Ishikawa (cell line): ENCODE measurements around the gene PLXDC2.

Experiments used
- CEBPB ChIP-seq: IDR thresholded peaks from 2 replicates; pipeline ENCODE4 v1.6.1; 2012
- CREB1 ChIP-seq: IDR thresholded peaks from 2 replicates; pipeline ENCODE4 v1.6.1; 2012; ENCODE audit warnings: low read depth
- EGR1 ChIP-seq: IDR thresholded peaks from 2 replicates; pipeline ENCODE4 v1.6.1; 2012
- EP300 ChIP-seq: IDR thresholded peaks from 2 replicates; pipeline ENCODE4 v1.6.1; 2012; ENCODE audit warnings: borderline replicate concordance
- FOXM1 ChIP-seq: IDR thresholded peaks from 2 replicates; pipeline ENCODE4 v1.6.1; 2012; ENCODE audit warnings: low read depth, borderline replicate concordance
- MAX ChIP-seq: IDR thresholded peaks from 2 replicates; pipeline ENCODE4 v1.6.1; 2012
- NFIC ChIP-seq: IDR thresholded peaks from 2 replicates; pipeline ENCODE4 v1.6.1; 2012
- RAD21 ChIP-seq: IDR thresholded peaks from 2 replicates; pipeline ENCODE4 v1.6.1; 2012; ENCODE audit warnings: low read depth
- TAF1 ChIP-seq: IDR thresholded peaks from 2 replicates; pipeline ENCODE4 v1.6.1; 2012; ENCODE audit warnings: low read depth, mild to moderate bottlenecking
- TCF12 ChIP-seq: IDR thresholded peaks from 2 replicates; pipeline ENCODE4 v1.6.1; 2012; ENCODE audit warnings: low read depth
- TEAD4 ChIP-seq: IDR thresholded peaks from 2 replicates; pipeline ENCODE4 v1.6.1; 2012
- USF1 ChIP-seq: IDR thresholded peaks from 2 replicates; pipeline ENCODE4 v1.6.1; 2012
- YY1 ChIP-seq: IDR thresholded peaks from 2 replicates; pipeline ENCODE4 v1.6.1; 2012; ENCODE audit warnings: low read depth
- ZBTB7A ChIP-seq: IDR thresholded peaks from 2 replicates; pipeline ENCODE4 v1.6.1; 2012; ENCODE audit warnings: low read depth
- TF ChIP-seq, protein P1 (sequence below): IDR thresholded peaks from 2 replicates; pipeline ENCODE4 v1.6.1; 2012; ENCODE audit warnings: low read depth, mild to moderate bottlenecking

The PLXDC2 gene

GRCh38 chr10:19874190-19874589 is 58.0 kb downstream of the PLXDC2 start:
- TF ChIP-seq USF1 (no peak), TCF12 (no peak), EGR1 (no peak), ZBTB7A (no peak), TEAD4 (no peak), TAF1 (no peak), RAD21 (no peak), MAX (no peak), FOXM1 (no peak), CREB1 (no peak), NFIC (no peak), CEBPB (no peak)
- TF ChIP-seq, protein P1, sequence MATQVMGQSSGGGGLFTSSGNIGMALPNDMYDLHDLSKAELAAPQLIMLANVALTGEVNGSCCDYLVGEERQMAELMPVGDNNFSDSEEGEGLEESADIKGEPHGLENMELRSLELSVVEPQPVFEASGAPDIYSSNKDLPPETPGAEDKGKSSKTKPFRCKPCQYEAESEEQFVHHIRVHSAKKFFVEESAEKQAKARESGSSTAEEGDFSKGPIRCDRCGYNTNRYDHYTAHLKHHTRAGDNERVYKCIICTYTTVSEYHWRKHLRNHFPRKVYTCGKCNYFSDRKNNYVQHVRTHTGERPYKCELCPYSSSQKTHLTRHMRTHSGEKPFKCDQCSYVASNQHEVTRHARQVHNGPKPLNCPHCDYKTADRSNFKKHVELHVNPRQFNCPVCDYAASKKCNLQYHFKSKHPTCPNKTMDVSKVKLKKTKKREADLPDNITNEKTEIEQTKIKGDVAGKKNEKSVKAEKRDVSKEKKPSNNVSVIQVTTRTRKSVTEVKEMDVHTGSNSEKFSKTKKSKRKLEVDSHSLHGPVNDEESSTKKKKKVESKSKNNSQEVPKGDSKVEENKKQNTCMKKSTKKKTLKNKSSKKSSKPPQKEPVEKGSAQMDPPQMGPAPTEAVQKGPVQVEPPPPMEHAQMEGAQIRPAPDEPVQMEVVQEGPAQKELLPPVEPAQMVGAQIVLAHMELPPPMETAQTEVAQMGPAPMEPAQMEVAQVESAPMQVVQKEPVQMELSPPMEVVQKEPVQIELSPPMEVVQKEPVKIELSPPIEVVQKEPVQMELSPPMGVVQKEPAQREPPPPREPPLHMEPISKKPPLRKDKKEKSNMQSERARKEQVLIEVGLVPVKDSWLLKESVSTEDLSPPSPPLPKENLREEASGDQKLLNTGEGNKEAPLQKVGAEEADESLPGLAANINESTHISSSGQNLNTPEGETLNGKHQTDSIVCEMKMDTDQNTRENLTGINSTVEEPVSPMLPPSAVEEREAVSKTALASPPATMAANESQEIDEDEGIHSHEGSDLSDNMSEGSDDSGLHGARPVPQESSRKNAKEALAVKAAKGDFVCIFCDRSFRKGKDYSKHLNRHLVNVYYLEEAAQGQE, result no peak

DNA sequence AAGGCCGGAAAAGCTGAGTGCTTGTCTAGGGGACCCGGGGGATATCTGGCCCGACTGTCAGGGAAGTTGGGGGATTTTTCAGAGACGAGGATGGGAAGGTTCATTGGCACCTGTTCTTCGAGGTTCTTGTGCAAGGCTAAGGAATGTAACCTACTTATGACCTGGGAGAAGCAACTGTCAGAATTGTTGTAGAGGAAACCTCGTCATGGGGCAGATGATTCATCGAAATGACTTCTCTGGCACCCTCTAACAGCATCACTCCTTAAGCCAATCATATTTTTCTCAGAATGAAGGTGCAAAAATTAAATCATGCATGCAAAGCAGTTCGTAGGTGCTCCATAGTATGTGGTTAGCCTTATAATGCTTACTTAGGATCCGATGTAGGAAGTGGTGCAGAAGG is 58.6 kb downstream of the PLXDC2 start:
- TF ChIP-seq FOXM1 (no peak), EP300 (no peak), CREB1 (no peak), TEAD4 (no peak), MAX (no peak), RAD21 (no peak), EGR1 (no peak), YY1 (no peak), USF1 (no peak), ZBTB7A (no peak), CEBPB (no peak), TCF12 (no peak), NFIC (no peak), TAF1 (no peak)
- TF ChIP-seq, protein P1, result no peak

DNA sequence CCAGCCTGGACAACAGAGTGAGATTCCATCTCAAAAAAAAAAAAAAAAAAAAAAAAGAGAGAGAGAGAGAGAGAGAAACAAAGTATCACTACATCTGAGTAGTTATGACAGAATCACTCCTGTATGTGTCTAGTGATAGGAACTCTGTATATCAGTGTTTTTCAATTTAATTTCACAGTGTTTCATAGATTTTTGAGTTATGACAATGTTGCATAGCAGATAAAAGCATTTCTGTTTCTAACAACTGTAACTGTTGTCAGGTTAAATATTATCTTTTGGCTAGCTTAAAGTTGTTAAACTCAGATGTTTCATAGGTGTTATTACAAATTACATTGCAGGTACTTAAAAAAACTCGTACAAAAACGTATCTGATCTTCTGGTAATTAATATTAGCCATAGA is 60.3 kb downstream of the PLXDC2 start:
- TF ChIP-seq CEBPB (no peak), EP300 (no peak), NFIC (no peak), FOXM1 (no peak), RAD21 (no peak), TEAD4 (no peak), ZBTB7A (no peak), CREB1 (no peak), USF1 (no peak), TAF1 (no peak), EGR1 (no peak)

- TF ChIP-seq MAX (no peak), TAF1 (no peak), YY1 (no peak), FOXM1 (no peak), CEBPB (no peak), TEAD4 (no peak), USF1 (no peak), CREB1 (no peak), TCF12 (no peak), ZBTB7A (no peak), NFIC (no peak)
Observed at GRCh38 chr10:19877466-19878255, 61.4 kb downstream of the PLXDC2 start.

DNA sequence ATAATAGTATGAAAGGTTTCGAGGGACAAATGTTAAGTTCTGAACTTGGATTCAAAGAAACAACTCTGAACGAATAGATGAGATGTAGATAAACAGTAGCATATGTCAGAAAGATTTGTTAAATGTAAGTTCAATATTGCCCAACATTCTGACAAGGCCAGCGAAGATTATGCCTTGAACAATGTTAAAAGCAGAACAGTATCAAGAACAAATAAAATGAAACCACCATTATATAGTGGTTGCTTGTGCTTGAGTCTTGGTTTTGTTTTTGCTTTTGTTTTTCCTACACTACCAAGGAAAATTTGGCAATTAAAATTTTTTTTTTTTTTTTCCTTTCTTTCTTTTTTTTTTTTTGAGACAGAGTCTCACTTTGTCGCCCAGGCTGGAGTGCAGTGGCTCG is 66.4 kb downstream of the PLXDC2 start:
- no peak for TF ChIP-seq FOXM1
- no peak for TF ChIP-seq ZBTB7A
- TF ChIP-seq NFIC, result no peak
- no peak for TF ChIP-seq RAD21
- TF ChIP-seq, protein P1, result no peak
- no peak for TF ChIP-seq YY1
- no peak for TF ChIP-seq USF1
- no peak for TF ChIP-seq TAF1
- TF ChIP-seq MAX, result no peak
- no peak for TF ChIP-seq EGR1
- TF ChIP-seq TCF12, result no peak
- no peak for TF ChIP-seq TEAD4
- TF ChIP-seq CEBPB, result no peak
- no peak for TF ChIP-seq CREB1
